ENCODE results near the gene TMEM203.

Gene TMEM203

DNA sequence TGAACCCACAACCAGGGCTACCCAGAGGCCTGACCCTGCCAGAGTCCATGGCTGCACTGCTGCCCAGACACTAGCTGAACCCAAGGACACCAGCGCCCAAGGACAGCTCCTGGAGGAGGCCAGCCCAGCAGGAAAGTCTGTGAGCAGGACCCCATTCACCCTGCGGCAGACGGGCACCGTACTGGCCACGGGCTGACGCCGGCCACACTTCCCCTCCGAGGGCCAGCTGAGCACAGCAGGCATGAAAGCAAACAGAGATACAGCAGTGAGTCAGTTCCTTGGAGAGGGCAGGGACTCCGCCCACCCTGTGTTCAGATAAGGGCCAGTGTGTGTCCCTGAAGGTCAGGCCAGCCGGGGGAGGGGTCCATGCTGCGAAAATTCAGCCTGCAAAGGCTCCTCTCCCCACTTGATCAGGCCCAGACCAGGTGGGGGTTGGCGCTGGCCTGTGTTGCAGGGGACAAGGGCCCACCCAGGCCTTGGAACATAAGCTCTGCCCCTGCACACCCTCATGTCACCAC is 13.4 kb upstream of the TMEM203 start:
- no peak for DNase-seq
- no peak for ATAC-seq

DNA sequence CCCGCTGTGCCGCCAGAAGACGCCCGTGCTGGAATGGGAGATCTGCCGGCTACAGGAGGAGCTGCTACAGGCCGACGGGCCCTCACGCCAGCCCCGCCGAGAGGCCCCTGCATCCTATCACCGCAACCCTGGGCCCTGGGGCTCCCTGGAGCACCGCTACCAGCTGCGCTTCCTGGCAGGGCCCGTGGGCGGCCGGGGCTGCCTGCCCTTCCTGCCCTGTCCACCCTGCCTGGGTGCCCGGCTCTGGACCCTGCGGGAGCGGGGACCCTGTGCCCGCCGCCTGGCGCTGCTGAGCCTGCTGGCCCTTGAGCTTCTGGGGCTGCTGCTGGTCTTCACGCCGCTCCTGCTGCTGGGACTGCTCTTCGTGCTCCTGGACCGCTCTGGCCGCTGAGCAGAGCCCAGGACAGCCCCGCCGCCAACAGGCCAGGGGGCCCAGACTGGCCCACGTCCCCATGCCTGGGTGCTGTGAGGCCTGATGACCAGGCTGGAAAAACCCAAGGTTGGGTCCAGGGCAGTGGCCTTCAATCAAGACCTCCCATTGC is 12.8 kb upstream of the TMEM203 start:
- ATAC-seq (no peak), DNase-seq (no peak)

DNA sequence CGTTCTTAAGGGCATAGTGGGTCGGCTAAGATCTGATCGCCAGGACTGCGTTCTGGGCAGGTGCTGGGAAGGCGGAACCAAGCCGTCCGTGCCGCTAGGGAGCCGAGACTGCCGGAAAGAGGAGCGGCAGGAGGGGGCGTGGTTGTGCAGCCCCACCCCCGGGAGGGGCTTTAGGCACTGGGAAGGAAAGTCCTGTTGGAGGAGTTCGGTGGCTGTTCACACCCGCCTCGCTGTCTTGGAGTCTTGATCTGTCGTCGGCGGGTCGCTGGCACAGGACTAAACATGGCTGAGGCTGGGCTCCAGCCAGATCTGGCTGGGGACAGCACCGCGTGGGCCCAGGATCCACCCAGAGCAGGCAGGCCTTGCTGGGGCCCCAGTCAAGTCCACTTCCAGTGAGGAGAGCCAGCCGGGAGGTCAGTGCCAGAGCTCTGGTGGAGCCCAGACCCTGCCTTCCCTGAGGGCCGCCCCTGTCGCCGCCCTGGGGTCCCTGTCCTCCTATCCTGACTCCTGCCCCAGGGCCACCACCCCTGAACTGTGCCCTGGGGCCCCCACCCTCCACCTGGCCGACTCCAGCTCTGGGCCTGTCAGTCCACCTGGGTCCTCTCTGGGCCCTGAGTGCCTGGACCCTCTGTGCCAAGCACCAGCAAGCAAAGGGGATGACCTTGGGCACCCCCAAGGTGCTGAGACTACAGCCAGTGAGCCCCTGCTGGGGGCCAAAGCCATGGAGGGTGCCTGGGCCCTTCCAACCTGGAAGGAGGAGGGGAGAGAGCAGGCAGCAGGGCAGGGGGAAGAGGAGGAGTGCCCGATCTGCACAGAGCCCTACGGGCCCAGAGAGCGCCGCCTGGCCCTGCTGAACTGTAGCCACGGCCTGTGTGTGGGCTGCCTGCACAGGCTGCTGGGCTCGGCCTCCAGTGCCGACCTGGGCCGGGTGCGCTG is 12.1 kb upstream of the TMEM203 start:
- DNase-seq, result no peak
- no peak for ATAC-seq

DNA sequence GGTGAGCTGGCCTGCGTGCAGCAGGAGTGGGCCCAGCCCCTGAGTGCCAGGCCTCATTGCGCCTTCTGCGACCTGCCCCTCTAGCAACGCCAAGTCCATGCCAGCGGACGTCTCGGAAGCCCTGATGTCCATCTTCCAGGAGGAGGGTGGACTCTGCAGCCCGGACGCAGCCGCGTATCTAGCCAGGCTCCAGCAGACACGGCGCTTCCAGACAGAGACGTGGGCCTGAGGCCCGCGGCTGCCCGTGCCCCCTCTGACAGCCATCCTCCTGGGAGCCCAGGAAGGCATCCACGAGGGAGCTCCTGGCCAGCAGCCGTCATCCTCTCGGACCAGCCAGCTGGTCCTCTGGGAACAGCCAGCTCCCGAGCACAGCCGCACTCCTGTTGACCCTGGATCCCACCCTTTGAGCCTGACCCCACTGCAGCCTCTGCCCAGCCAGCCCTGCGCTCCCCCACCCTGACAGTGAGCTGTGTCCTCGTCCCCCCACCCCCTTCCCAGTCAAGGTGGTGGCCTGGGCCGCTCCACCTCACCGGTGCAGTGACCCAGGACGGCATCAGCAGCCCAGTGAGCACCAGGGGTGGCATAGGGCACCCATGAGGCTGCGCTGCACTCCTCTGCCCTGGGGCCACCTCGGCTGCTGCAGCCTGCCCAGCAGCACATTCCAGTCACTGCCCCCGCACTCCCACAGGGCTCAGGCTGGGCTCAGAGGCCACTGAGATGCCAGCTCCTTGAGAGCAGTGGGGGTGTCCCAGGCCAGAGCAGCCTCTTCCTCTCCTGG is 10.9 kb upstream of the TMEM203 start:
- no peak for DNase-seq

DNA sequence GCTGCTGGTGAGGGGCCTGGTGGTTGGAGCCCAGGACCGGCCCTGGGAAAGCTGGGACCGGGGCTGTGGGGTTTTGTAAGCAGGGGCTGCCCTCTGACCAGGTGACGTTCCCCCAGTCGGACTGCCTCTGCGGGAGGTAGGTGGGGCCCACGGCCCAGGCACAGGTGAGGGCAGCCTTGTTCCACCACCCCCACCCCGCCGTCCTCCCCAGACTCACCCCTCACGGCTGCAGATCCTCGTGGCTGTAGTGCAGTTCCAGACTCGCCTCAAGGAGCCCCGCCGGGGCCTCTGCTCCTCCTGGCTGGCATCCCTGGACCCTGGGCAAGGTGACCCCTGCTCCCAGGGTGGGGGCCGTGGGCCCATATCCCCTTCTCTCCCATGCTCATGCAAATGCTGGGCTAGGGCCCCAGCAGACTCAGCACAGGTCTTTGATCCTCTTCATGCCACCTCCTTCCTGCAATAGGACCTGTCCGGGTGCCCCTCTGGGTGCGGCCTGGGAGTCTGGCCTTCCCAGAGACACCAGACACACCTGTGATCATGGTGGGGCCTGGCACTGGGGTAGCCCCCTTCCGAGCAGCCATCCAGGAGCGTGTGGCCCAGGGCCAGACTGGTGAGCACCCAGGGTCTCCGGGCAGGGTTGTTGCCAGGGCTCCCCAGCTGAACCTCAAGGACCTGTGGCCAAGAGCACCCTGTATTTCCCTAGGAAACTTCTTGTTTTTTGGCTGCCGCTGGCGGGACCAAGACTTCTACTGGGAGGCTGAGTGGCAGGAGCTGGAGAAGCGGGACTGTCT is 9.9 kb upstream of the TMEM203 start:
- DNase-seq (no peak), ATAC-seq (no peak)

More for the DNA sequence above, 10.9 kb upstream of the TMEM203 start:
- ATAC-seq, result no peak

DNA sequence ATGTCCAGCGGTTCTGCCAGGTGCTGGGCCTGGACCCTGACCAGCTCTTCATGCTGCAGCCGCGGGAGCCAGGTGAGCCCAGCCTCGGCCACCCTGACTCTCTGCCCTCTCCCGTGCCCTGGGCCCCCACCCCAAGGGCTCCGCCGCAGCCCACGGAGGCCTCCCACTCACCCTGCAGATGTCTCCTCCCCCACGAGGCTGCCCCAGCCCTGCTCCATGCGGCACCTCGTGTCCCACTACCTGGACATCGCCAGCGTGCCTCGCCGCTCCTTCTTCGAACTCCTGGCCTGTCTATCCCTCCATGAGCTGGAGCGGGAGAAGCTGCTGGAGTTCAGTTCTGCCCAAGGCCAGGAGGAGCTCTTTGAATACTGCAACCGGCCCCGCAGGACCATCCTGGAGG is 9.2 kb upstream of the TMEM203 start:
- DNase-seq, result no peak
- no peak for ATAC-seq

DNA sequence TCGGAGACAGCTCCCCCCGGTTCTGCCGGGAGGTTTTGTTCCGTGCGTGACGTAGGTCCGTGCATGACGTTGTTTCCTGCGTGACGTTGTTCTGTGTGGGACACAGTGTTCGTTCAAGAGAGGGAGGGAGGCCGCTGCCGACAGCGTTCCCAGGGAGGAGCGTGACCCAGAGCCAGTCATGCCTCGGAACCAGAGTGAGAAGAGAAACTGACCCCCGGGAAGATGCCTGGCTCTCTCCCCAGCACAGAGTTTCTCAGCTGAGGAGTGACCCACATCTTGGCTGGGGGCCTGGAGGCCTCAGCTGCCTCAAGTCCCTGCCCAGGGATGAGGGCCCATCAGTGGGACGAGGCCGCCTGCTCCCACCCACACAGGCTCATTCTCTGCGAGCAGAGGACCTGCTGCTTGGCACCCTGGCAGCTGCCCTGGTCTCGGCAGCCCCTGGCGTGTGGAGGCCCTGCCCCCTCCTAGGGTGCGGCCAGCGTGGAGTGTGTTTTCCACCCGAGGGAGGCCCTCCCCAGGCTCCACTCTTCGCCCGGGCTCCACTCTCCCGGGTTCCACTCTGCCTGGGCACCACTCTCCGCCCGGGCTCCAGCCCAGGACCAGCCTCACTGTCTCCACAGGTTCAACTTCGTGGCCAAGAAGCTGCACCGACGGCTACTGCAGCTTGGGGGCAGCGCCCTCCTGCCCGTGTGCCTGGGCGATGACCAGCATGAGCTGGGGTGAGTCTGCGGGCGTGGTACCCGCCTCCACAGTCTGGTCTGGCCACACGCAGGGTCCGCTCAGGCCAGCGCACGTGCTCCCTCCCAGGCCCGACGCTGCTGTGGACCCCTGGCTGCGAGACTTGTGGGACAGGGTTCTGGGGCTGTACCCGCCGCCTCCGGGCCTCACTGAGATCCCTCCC is 8.0 kb upstream of the TMEM203 start:
- ATAC-seq (no peak), DNase-seq (no peak)

DNA sequence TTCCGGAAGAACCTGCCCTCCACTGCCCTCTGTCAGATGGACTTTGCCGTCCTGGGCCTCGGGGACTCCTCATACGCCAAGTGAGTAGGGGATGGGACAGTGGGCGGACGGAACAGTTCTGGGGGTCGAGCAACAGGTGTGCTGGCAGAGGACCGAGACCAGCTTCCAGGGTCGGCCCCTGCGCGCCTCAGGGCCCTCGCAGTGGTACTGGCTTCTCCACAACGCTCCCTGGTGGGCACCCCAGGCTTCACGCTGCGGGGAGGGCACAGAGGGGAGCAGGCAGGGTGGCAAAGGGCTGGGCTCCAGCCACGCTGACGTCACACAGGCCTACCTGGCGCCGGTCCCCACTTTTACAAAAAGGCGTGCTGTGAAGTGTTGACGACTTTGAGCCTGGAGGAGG is 7.1 kb upstream of the TMEM203 start:
- DNase-seq (no peak), ATAC-seq (no peak)

DNA sequence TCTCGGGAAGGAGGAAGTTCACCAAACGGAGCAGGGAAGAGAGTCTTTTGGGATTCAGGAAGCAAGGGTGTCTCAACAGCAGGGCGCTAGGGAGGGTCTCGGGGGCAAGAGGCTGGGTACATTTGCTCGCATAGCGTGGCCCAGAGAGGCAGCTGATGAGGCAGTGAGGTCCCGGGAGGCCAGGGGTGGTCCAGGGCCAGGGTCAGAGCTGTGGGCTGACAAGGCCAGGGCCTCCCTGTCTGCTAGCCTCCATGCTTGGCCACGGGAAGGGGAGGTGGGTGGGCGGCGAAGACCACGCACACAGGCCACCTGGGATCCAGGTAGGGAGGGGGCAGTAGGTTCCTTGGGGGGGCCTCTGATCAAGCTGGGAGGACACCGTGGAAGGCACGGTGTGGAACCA is 6.1 kb upstream of the TMEM203 start:
- ATAC-seq (no peak), DNase-seq (no peak)

DNA sequence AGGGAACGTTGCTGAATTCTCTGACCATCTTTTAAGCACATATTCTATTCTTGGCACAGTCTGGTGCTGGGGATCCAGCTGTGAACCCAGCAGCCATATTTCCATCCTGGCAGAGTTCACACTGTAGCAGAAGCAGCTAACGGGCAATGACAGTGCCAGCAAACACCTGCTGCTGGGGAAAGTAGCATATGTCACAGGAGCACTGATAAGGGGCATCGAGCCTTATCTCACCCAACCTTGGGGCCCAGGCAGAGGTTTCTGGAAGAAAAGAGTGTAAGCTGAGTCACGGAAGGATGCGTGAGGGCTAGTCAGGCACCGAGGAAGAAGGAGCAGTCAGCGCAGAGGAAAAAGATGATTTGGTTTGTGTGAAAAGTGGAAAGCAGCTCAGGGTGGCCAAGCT is 1.2 kb upstream of the TMEM203 start:
- DNase-seq (no peak), ATAC-seq (no peak)

DNA sequence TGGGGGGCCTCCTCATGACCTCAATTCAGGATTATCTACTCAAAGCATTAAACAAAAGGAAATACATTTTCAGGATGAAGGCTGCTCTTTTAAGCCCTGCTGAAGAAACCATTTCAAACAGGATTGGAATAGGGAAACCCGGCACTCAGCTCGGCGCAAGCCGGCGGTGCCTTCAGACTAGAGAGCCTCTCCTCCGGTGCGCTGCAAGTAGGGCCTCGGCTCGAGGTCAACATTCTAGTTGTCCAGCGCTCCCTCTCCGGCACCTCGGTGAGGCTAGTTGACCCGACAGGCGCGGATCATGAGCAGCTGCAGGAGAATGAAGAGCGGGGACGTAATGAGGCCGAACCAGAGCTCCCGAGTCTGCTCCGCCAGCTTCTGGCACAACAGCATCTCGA is 720 bp downstream of the TMEM203 start:
- no peak for ATAC-seq

DNA sequence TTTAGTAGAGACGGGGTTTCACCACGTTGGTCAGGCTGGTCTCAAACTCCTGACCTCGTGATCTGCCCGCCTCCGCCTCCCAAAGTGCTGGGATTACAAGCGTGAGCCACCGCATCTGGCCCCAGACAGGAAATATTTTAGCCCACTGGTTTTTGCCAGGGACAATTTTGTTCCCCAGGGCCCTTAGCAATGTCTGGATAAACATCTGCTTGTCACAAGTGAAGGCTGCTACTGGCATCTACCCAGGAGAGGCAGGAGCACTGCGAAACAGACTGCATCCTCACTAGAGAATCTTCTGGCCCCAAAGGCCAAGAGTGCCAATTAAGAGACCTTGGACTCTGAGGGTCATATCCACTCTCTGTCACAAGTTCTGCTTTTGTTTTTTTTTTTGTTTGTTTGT is 2.5 kb downstream of the TMEM203 start:
- ATAC-seq, result no peak
- no peak for DNase-seq

More for the DNA sequence above, 720 bp downstream of the TMEM203 start:
- DNase-seq, result no peak

DNA sequence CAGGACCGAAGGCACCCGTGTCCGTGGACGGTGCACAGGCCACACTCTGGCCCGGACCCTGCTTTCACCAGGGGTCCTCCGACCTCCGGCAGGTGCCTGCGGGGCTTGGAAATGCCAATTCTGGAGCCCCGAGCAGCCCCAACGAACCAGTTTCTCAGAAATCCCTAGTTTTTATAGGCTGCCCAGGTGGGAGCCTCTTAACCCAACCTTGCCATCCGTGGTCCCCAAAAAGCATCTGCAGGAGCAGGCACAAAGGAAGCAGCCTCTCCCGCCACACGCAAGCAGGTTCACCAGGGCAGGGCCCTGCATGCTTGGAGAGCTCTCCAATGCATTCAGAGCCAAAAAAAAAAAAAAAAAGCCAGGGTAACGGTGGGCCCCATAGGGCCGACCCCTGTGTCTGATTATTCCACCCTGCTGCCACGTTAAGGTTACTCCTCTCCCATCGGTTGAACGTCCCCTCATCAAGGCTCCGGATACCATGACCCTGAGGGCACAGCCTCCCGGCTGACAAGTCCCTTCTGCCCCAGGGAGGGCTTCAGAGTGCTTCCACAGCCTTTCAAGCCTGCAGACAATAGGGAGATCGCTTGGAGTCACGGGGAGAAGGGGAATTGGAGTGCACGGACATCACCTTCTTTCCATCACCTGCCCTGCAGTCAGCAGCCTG is 4.1 kb downstream of the TMEM203 start:
- DNase-seq (no peak), ATAC-seq (no peak)

DNA sequence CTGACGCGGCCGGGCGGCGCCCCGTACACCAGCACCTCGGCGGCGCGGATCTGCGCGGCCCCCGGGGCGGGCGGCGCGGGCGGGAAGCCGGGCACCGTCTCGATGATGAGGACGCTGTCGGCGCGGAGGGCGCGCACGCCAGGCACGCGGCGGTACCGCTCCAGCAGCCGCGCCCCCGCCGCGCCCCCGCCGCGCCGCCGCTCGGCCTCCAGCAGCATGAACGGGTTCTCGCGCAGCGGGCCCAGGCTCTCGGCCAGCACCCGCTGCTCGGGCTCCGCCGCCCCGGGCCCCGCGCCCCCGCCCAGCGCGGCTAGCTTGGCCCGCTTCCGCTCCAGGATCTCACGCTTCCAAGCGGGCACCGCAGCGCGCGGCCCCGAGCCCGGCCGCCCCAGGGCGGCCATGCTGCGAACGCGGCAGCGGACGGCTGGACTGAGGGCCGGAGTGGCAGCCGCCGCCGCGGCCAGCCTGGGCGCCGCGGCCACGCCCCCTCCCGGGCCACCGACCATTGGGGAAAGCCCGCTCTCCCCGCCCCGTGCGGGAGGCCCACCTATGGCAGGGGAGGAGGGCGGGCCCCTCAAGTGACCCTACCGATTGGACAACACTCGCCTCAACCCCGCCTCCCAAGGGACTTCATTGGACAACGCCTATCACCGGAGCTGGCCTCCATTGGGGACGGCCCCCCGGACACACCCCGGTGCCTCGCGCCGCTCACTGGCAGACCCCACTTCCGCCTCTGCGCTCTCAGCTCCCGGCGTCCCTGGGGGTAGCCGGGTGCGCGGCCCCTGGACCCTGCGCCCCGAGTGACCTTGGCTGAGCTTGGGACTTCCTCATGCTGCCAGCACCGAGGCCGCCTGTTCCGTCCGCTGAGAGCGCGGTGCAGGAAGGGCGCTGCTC is 4.9 kb downstream of the TMEM203 start, which contains the start of gene TPRN:
Gene TPRN, minus strand, starts transcription at position 431 of the 894 bp plus-strand sequence. Its CDS starts 30 bp downstream, at position 401.
- DNase-seq, result peak; percentile 99
- ATAC-seq, result peak; percentile 95

DNA sequence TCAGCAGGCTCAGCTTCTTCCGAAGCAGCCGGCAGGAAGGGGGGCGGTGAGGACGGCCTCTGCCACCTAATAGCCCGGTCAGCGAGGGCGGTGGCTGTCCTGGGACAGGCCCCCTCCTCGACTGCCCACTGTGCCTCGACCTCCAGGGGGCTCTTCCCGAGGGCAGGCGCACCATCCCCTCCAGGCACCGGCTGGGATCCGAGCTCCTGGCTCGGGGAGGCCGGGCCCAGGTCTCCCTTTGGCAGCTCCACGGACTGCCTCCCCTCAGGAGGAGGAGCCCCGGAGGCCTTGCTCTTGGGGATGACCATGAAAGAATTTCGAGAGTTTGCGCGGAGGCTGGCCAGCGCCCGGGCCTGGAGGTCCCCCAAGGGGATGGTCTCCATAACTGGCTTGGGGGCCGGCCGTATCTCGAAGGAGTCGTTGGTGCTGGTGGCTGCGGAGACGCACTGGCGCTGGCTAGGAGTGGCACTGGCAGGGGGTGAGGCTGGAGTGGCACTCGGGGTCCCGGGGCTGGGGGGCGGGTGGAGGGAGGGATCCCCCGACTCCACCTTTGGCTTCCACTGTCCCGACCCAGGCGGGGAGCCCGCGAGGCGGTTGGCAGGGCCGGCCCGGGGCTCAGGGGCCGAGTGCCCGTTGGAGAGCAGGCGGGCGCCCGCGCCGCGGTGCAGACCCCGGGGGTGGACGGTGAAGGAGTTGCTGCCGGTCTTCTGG is 5.9 kb downstream of the TMEM203 start:
- no peak for ATAC-seq
- DNase-seq, result no peak

DNA sequence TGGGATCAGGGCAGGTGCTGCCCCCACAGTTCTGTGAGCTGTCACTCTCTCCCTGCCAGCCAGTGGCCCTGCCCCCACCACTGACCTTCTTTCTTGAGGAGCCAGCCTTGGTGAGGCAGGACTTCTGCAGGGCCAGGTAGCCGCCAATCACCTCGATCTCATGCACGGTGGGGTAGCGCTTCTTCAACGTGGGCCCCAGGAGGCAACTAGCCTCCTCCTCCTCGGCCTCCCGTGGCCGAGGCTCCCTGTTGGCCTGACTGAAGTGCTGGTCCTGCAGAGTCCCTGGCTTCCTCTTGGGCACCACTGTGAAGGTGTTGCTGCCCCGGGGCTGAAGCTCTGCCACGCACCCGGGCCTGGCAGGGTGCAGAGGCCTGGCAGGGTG is 6.6 kb downstream of the TMEM203 start:
- ATAC-seq (no peak), DNase-seq (no peak)

DNA sequence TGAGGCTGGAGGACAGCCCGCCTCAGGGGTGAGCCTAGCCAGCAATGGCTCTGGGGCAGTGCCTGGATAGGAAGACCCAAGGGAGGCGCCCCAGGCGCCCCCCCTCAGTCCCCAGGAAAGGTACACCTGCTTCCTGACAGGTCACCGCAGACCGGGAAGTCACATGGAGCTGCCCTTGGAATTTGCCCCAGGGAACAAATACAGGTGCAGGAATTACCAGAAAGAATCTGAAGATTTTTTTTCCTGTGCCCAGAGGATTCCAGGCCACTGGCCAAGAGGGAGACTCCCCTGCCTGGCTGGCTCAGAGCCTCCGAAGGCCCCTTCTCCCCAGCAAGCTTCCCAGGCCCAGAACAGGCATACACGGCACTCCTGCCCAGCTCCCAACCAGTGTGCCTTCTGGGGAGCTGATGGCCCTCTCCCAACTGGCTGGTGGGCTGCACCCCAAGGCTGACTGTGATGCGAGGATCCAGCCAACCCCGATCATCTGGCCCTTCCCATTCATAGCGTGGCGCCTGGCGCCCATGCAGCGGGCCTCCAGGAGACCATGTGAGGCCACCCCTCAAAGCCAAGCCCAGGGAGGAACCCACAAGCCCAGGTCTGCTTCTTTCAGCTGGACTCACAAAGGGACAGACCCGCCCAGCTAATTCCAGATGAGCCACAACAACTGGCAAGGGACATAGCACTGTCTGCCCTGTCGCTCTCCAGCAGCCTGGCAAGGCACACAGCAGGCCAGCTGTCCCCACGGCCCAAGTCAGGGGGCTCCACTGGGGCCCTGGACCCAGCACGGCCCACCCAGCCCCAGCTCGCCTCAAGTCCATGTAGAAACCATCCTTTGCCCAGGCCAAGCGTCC is 7.2 kb downstream of the TMEM203 start:
- ATAC-seq (no peak), DNase-seq (no peak)

All from stimulated activated naive CD8-positive, alpha-beta T cell treated with anti-CD3 and anti-CD28 coated beads, Interleukin-15, Interleukin-2, amounts not matched to agents 100 U/mL and 50 U/mL, for 24 hours (primary cell).